ENCODE measurements around the gene ADGRE2.

The ADGRE2 gene

GRCh38 chr19:14694641-14695266 lies 83.6 kb downstream of the ADGRE2 start:
- DNase-seq (ENCODE audit: insufficient read length, low spot score): no peak
- no peak for TF ChIP-seq CTCF (IDR thresholded peaks at IDR 0.05; ENCODE audit: insufficient read depth, missing control alignments)
- FAIRE-seq: no peak

- TF ChIP-seq CTCF (IDR thresholded peaks at IDR 0.05; ENCODE audit: insufficient read depth, missing control alignments): no peak
- FAIRE-seq (no peak), DNase-seq (ENCODE audit: insufficient read length, low spot score) (peak; percentile 66)
Measured at GRCh38 chr19:14689598-14690503, 88.5 kb downstream of the ADGRE2 start, which contains the start of gene ZNF333. ZNF333 (plus strand) TSS chr19:14690048; CDS start chr19:14693492, 3,444 bp downstream.

GRCh38 chr19:14686411-14686810 lies 91.9 kb downstream of the ADGRE2 start:
- DNase-seq (ENCODE audit: insufficient read length, low spot score) (no peak), FAIRE-seq (no peak)
- peak; percentile 35 for TF ChIP-seq CTCF (IDR thresholded peaks at IDR 0.05; ENCODE audit: insufficient read depth, missing control alignments)

GRCh38 chr19:14683439-14683838 lies 94.9 kb downstream of the ADGRE2 start:
- no peak for TF ChIP-seq CTCF (IDR thresholded peaks at IDR 0.05; ENCODE audit: insufficient read depth, missing control alignments)
- no peak for FAIRE-seq
- DNase-seq (ENCODE audit: insufficient read length, low spot score): no peak

All from D721Med (cell line).